ENCODE measurements around the gene CRIM1.

CRIM1 gene

DNA sequence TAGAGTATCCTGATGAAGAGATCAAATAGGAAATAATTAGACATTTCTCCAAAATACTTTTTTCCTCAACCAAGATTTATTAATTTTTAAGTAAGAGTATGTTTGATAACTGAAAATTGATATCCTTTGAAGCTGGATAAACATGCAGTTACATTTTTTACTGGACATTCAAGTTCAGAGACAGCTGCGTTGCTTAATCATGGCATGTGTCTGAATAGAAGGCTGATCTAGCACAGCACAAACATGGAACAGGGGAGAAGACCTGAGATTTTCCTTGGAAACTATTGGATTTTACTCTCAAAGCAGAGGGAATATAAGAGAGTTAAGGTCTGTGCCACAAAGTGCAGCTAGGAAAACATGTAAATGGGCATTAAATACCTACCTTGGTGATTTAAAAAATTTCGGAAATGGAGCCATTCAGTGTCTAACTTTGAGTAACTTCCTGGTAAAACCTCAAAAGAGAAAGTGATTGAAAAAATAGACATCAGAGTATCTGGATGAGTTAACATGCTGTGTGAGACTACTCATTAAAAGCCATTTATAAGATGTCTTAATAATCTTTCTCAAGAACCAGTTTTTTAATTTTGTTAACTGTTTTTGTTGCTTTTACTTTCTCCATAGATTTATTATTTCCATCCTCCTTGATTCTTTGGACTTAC, 31.8 kb downstream of the CRIM1 start (continued):
- TF ChIP-seq SNAI2 (CRISPR knock-in tag; IDR thresholded peaks at IDR 0.05) (no peak), TCF4 (CRISPR knock-in tag; IDR thresholded peaks at IDR 0.05; ENCODE audit: borderline replicate concordance) (no peak), ISL1 (CRISPR knock-in tag; IDR thresholded peaks at IDR 0.05) (no peak), ZFP3 (CRISPR knock-in tag; IDR thresholded peaks at IDR 0.05) (no peak), GLIS3 (CRISPR knock-in tag; IDR thresholded peaks at IDR 0.05) (no peak), OSR1 (CRISPR knock-in tag; IDR thresholded peaks at IDR 0.05) (no peak), TOX (CRISPR knock-in tag; IDR thresholded peaks at IDR 0.05; ENCODE audit: borderline replicate concordance) (no peak), ZFP30 (CRISPR knock-in tag; IDR thresholded peaks at IDR 0.05) (no peak)
- TF ChIP-seq, protein P1, sequence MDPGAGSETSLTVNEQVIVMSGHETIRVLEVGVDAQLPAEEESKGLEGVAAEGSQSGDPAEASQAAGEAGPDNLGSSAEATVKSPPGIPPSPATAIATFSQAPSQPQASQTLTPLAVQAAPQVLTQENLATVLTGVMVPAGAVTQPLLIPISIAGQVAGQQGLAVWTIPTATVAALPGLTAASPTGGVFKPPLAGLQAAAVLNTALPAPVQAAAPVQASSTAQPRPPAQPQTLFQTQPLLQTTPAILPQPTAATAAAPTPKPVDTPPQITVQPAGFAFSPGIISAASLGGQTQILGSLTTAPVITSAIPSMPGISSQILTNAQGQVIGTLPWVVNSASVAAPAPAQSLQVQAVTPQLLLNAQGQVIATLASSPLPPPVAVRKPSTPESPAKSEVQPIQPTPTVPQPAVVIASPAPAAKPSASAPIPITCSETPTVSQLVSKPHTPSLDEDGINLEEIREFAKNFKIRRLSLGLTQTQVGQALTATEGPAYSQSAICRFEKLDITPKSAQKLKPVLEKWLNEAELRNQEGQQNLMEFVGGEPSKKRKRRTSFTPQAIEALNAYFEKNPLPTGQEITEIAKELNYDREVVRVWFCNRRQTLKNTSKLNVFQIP (CRISPR knock-in tag; IDR thresholded peaks at IDR 0.05; ENCODE audit: borderline replicate concordance, low read depth), result no peak
- TF ChIP-seq, protein P2, sequence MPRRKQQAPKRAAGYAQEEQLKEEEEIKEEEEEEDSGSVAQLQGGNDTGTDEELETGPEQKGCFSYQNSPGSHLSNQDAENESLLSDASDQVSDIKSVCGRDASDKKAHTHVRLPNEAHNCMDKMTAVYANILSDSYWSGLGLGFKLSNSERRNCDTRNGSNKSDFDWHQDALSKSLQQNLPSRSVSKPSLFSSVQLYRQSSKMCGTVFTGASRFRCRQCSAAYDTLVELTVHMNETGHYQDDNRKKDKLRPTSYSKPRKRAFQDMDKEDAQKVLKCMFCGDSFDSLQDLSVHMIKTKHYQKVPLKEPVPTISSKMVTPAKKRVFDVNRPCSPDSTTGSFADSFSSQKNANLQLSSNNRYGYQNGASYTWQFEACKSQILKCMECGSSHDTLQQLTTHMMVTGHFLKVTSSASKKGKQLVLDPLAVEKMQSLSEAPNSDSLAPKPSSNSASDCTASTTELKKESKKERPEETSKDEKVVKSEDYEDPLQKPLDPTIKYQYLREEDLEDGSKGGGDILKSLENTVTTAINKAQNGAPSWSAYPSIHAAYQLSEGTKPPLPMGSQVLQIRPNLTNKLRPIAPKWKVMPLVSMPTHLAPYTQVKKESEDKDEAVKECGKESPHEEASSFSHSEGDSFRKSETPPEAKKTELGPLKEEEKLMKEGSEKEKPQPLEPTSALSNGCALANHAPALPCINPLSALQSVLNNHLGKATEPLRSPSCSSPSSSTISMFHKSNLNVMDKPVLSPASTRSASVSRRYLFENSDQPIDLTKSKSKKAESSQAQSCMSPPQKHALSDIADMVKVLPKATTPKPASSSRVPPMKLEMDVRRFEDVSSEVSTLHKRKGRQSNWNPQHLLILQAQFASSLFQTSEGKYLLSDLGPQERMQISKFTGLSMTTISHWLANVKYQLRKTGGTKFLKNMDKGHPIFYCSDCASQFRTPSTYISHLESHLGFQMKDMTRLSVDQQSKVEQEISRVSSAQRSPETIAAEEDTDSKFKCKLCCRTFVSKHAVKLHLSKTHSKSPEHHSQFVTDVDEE (CRISPR knock-in tag; IDR thresholded peaks at IDR 0.05), result no peak

DNA sequence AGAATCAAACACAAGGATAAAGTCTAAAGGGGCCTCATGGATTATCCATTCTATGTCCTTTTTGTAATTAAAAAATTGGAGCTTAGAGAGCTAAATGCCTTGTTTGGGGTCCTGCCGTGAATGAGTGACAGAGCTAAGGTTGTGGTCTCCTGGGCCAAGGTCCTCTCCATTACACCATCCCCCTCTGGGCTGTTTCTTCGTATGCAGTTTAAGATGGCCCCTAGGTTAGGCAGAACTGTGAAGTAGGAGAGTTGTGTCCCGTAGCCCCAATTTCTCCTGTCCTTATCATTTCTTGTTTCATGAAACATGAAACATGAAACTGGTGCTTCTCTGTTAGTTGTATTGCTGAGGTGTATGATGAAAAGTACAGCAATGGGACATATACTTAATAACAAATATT, 32.9 kb downstream of the CRIM1 start:
- TF ChIP-seq TOX (CRISPR knock-in tag; IDR thresholded peaks at IDR 0.05; ENCODE audit: borderline replicate concordance), result no peak
- no peak for TF ChIP-seq ZFP30 (CRISPR knock-in tag; IDR thresholded peaks at IDR 0.05)
- no peak for TF ChIP-seq ZFP3 (CRISPR knock-in tag; IDR thresholded peaks at IDR 0.05)
- no peak for TF ChIP-seq TCF4 (CRISPR knock-in tag; IDR thresholded peaks at IDR 0.05; ENCODE audit: borderline replicate concordance)
- TF ChIP-seq ISL1 (CRISPR knock-in tag; IDR thresholded peaks at IDR 0.05), result no peak
- TF ChIP-seq, protein P3, sequence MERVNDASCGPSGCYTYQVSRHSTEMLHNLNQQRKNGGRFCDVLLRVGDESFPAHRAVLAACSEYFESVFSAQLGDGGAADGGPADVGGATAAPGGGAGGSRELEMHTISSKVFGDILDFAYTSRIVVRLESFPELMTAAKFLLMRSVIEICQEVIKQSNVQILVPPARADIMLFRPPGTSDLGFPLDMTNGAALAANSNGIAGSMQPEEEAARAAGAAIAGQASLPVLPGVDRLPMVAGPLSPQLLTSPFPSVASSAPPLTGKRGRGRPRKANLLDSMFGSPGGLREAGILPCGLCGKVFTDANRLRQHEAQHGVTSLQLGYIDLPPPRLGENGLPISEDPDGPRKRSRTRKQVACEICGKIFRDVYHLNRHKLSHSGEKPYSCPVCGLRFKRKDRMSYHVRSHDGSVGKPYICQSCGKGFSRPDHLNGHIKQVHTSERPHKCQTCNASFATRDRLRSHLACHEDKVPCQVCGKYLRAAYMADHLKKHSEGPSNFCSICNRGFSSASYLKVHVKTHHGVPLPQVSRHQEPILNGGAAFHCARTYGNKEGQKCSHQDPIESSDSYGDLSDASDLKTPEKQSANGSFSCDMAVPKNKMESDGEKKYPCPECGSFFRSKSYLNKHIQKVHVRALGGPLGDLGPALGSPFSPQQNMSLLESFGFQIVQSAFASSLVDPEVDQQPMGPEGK (CRISPR knock-in tag; IDR thresholded peaks at IDR 0.05; ENCODE audit: borderline replicate concordance), result no peak
- TF ChIP-seq ZNF70 (CRISPR knock-in tag; IDR thresholded peaks at IDR 0.05), result no peak
- TF ChIP-seq, protein P2 (CRISPR knock-in tag; IDR thresholded peaks at IDR 0.05), result no peak
- TF ChIP-seq ZC3H10 (CRISPR knock-in tag; IDR thresholded peaks at IDR 0.05), result no peak
- no peak for TF ChIP-seq OSR1 (CRISPR knock-in tag; IDR thresholded peaks at IDR 0.05)
- TF ChIP-seq CSDC2 (CRISPR knock-in tag; IDR thresholded peaks at IDR 0.05), result no peak
- TF ChIP-seq, protein P1 (CRISPR knock-in tag; IDR thresholded peaks at IDR 0.05; ENCODE audit: borderline replicate concordance, low read depth), result no peak
- TF ChIP-seq ARNTL (CRISPR knock-in tag; IDR thresholded peaks at IDR 0.05; ENCODE audit: borderline replicate concordance, low read depth), result no peak
- TF ChIP-seq ZNF8 (CRISPR knock-in tag; IDR thresholded peaks at IDR 0.05), result no peak
- no peak for TF ChIP-seq PPARA (CRISPR knock-in tag; IDR thresholded peaks at IDR 0.05; ENCODE audit: borderline replicate concordance)
- no peak for TF ChIP-seq SNAI2 (CRISPR knock-in tag; IDR thresholded peaks at IDR 0.05)
- TF ChIP-seq, protein P4, sequence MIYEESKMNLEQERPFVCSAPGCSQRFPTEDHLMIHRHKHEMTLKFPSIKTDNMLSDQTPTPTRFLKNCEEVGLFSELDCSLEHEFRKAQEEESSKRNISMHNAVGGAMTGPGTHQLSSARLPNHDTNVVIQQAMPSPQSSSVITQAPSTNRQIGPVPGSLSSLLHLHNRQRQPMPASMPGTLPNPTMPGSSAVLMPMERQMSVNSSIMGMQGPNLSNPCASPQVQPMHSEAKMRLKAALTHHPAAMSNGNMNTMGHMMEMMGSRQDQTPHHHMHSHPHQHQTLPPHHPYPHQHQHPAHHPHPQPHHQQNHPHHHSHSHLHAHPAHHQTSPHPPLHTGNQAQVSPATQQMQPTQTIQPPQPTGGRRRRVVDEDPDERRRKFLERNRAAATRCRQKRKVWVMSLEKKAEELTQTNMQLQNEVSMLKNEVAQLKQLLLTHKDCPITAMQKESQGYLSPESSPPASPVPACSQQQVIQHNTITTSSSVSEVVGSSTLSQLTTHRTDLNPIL (CRISPR knock-in tag; IDR thresholded peaks at IDR 0.05; ENCODE audit: low read depth), result no peak
- TF ChIP-seq, protein P5, sequence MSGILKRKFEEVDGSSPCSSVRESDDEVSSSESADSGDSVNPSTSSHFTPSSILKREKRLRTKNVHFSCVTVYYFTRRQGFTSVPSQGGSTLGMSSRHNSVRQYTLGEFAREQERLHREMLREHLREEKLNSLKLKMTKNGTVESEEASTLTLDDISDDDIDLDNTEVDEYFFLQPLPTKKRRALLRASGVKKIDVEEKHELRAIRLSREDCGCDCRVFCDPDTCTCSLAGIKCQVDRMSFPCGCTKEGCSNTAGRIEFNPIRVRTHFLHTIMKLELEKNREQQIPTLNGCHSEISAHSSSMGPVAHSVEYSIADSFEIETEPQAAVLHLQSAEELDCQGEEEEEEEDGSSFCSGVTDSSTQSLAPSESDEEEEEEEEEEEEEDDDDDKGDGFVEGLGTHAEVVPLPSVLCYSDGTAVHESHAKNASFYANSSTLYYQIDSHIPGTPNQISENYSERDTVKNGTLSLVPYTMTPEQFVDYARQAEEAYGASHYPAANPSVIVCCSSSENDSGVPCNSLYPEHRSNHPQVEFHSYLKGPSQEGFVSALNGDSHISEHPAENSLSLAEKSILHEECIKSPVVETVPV (CRISPR knock-in tag; IDR thresholded peaks at IDR 0.05), result no peak
- peak; percentile 11 for ATAC-seq
